OCI-LY7 (cell line): ENCODE data around the gene CCDC9B.

Source experiments
- CTCF ChIP-seq: fragments of 200-600 bp; sonication (generic); conservative IDR thresholded peaks from 2 replicates; pipeline ENCODE4 v1.5.1; 2014; ENCODE audit warnings: mild to moderate bottlenecking, antibody characterized with exemption, low read length, moderate library complexity, mixed read lengths
- EZH2phosphoT487 ChIP-seq: fragments of 200-600 bp; sonication (generic); IDR thresholded peaks from 2 replicates; pipeline ENCODE4 v1.6.1; 2018; ENCODE audit warnings: low read depth, borderline replicate concordance, mild to moderate bottlenecking, mixed run types, antibody characterized with exemption, low read length, moderate library complexity, mixed read lengths

GRCh38 chr15:40379374-40379773 lies 38.6 kb upstream of the CCDC9B start:
- TF ChIP-seq EZH2phosphoT487: no peak
- TF ChIP-seq CTCF: no peak
